Measurements from ENCODE around the gene GFAP. TPM values are rescaled to one million over a fixed set of nuclear protein-coding genes. Genes with fewer than 3 reads are reported as not detected.

Gene GFAP
- total RNA-seq, 4 donors from 2014 or later, result not detected

DNA sequence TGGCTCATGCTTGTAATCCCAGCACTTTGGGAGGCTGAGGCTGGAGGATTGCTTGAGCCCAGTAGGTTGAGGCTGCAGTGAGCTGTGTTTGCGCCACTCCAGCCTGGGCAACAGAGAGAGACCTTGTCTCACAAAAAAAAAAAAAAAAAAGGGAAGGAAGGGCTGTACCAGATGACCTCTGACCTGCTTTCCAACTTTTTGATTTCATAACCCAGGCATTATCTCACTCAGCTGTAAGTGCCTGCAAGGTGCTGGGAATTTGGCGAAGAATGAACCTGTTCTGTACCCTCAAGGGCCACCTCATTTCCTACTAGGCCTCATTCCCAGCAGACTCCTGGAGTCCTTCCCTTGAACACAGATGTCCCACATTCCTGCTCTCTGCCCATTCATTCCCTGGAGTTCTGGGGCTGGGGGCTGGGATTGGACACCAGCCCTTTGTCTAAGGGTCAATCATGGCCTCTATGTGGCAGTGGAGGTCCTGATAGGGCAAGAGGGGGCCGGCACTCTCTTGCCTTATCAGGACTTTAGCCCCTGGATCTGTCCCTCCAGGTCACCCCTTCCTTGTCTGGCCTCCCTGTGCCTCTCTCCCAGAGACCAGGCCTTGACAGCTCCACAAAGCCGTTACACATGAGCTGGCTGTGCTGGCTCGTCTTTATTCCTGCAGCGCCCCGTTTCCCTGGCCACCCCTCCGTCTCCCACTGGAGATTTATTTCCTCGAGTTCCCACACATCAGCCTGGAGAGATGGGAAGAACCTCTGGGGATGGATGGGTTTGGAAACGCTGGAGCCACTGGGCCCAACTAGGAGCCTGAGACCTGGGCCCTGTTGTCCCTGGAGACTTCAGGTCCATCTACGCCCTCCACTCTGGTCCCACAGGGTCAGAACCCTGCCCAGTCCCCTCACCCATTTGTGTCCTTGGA is 821 bp upstream of the GFAP start:
- Histone ChIP-seq H3K27me3 (peaks cover 0 to 29% (median 0%) of the 10 kb centered on the region in 4 donors), H3K27ac (peak overlapping the region in 3 of 4 donors; percentile 58 to 77 (median 64)), H3K36me3 (no peaks in the 10 kb centered on the region), H3K4me1 (peaks cover 27 to 54% (median 33%) of the 10 kb centered on the region in 3 donors), H3K4me3 (no peak overlapping the region), H3K9me3 (no peaks in the 10 kb centered on the region)
- no peak for TF ChIP-seq CTCF (IDR thresholded peaks at IDR 0.05)
- no peak for TF ChIP-seq POLR2A (IDR thresholded peaks at IDR 0.05)
- intact Hi-C loops (cut with DNase I), result no loop called here
- 48 to 52% methylated on average over 9 to 11 of the region's 11 CpGs for WGBS, 2 donors
- no peak for DNase-seq

GRCh38 chr17:44914698-44915271 is 515 bp downstream of the GFAP start:
- no peaks in the 10 kb centered on the region for H3K9me3 ChIP-seq
- no peaks in the 10 kb centered on the region for H3K36me3 ChIP-seq
- intact Hi-C loops (cut with DNase I), result no loop called here
- no peak for DNase-seq
- H3K4me1 ChIP-seq, result peaks cover 28 to 48% (median 33%) of the 10 kb centered on the region in 3 donors
- peaks cover 0 to 34% (median 0%) of the 10 kb centered on the region in 4 donors for H3K27me3 ChIP-seq
- no peak for TF ChIP-seq POLR2A (IDR thresholded peaks at IDR 0.05)
- TF ChIP-seq CTCF (IDR thresholded peaks at IDR 0.05), result no peak
- WGBS, 2 donors, result 67 to 86% methylated on average over 1 to 12 of the region's 19 CpGs
- no peak overlapping the region for H3K4me3 ChIP-seq
- H3K27ac ChIP-seq, result no peak overlapping the region

DNA sequence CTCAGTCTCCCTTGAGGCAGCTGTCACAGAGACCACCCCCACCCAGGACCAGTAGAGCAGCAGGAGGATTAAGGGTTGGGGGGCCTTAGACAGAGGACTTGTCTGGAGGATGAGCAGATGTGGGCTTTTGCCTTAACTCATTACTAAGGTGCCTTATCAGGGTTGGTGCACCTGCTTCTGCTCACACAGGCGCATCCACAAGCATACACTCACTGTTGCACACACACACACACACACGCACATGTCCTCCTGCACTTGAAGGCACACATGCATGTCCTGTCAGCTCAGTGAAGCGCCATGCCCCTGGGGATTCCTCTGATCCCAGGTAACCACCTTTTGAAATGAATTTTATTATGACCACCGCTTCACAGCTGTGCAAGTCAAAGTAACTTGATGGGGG is 1.2 kb downstream of the GFAP start:
- H3K27me3 ChIP-seq, result peaks cover 0 to 34% (median 0%) of the 10 kb centered on the region in 4 donors
- intact Hi-C loops (cut with DNase I), result no loop called here
- peaks cover 28 to 47% (median 33%) of the 10 kb centered on the region in 3 donors for H3K4me1 ChIP-seq
- DNase-seq, result no peak
- H3K27ac ChIP-seq, result no peak overlapping the region
- no peaks in the 10 kb centered on the region for H3K9me3 ChIP-seq
- H3K36me3 ChIP-seq, result no peaks in the 10 kb centered on the region
- TF ChIP-seq POLR2A (IDR thresholded peaks at IDR 0.05) (no peak), CTCF (IDR thresholded peaks at IDR 0.05) (no peak)
- no peak overlapping the region for H3K4me3 ChIP-seq
- 55 to 91% methylated on average over 4 of the region's 4 CpGs for WGBS, 2 donors

GRCh38 chr17:44913676-44914075 is 1.6 kb downstream of the GFAP start:
- WGBS, 2 donors, result 63% methylated on average over 6 of the region's 6 CpGs; no CpG with 5 or more reads in 1 of the 2 donors
- TF ChIP-seq CTCF (IDR thresholded peaks at IDR 0.05) (no peak), POLR2A (IDR thresholded peaks at IDR 0.05) (no peak)
- Histone ChIP-seq H3K27ac (no peak overlapping the region), H3K9me3 (no peaks in the 10 kb centered on the region), H3K27me3 (peaks cover 0 to 34% (median 0%) of the 10 kb centered on the region in 4 donors), H3K4me1 (peaks cover 28 to 45% (median 33%) of the 10 kb centered on the region in 3 donors), H3K36me3 (no peaks in the 10 kb centered on the region), H3K4me3 (no peak overlapping the region)
- intact Hi-C loops (cut with DNase I), result no loop called here
- no peak for DNase-seq
